ENCODE measurements around the gene ATP11A.
A peak's percentile ranks its signal among the peaks of the same experiment; 100 is the strongest.
"Not testable (repeated sequence)": the region's sequence is repeated elsewhere in the genome, so short reads cannot be mapped to it uniquely, and the experiment has no call there.

Gene ATP11A

DNA sequence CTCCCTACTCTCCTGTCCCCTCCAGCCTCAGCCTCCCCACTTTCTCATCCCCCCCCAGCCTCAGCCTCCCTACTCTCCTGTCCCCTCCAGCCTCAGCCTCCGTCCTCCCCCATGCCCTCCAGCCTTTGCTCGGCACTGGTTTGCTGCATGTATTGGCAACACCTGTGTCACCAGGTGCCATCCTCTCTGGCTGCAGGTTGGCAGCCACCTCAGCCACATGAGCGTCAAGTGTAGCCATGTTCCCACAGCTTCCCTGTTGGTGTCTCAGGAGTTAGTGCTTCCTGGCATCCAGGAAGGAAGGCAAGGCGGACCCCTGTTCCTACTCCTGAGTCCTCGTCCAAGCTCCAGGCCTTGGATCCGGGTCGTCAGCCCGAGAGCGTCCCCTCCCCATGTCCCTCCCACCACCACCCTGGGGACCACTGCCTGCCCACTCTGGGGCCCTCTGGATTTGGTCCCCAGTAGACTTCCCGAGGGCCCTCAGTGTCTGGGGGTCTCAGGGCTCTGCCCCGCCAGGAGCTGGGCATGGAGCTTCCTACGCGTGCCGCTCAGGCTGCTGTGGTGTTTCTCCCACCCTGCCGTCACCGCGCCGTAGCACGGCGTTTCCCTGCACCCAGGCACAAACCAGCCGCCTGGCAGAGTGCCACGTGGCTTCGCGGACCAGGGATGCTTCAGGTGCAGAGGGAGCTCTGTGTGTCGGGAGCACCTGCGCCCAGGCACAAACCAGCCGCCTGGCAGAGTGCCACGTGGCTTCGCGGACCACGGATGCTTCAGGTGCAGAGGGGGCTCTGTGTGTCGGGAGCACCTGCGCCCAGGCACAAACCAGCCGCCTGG is 150.8 kb downstream of the ATP11A start:
- TF ChIP-seq, protein P1, sequence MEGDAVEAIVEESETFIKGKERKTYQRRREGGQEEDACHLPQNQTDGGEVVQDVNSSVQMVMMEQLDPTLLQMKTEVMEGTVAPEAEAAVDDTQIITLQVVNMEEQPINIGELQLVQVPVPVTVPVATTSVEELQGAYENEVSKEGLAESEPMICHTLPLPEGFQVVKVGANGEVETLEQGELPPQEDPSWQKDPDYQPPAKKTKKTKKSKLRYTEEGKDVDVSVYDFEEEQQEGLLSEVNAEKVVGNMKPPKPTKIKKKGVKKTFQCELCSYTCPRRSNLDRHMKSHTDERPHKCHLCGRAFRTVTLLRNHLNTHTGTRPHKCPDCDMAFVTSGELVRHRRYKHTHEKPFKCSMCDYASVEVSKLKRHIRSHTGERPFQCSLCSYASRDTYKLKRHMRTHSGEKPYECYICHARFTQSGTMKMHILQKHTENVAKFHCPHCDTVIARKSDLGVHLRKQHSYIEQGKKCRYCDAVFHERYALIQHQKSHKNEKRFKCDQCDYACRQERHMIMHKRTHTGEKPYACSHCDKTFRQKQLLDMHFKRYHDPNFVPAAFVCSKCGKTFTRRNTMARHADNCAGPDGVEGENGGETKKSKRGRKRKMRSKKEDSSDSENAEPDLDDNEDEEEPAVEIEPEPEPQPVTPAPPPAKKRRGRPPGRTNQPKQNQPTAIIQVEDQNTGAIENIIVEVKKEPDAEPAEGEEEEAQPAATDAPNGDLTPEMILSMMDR (IDR thresholded peaks at IDR 0.05; ENCODE audit: low read length, missing control alignments) = no peak
- H3K4me3 ChIP-seq (replicated peaks; ENCODE audit: low read depth, low read length) = no peak overlapping the region
- no peak for DNase-seq (ENCODE audit: low read depth)

DNA sequence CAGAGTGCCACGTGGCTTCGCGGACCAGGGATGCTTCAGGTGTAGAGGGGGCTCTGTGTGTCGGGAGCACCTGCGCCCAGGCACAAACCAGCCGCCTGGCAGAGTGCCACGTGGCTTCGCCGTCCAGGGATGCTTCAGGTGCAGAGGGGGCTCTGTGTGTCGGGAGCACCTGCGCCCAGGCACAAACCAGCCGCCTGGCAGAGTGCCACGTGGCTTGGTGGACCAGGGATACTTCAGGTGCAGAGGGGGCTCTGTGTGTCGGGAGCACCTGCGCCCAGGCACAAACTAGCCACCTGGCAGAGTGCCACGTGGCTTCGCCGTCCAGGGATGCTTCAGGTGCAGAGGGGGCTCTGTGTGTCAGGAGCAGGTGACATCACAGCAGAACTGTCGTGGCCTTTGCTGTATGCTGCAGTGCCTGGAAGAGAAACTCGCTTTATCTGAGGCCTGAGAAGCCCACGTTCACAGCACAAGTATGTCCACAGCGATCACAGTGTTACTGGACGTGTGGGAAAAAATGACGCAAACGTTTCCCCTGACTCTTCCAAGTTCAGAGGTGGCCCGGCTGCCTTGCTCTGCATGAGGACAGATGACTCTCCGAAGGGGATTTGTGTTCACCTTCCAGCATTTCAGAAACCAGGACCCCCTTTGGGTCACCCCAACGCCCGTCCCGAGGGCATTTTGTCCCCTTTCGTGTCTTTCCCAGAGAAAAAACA is 151.6 kb downstream of the ATP11A start:
- not testable (repeated sequence) for H3K4me3 ChIP-seq (replicated peaks; ENCODE audit: low read depth, low read length); DNase-seq (ENCODE audit: low read depth)

DNA sequence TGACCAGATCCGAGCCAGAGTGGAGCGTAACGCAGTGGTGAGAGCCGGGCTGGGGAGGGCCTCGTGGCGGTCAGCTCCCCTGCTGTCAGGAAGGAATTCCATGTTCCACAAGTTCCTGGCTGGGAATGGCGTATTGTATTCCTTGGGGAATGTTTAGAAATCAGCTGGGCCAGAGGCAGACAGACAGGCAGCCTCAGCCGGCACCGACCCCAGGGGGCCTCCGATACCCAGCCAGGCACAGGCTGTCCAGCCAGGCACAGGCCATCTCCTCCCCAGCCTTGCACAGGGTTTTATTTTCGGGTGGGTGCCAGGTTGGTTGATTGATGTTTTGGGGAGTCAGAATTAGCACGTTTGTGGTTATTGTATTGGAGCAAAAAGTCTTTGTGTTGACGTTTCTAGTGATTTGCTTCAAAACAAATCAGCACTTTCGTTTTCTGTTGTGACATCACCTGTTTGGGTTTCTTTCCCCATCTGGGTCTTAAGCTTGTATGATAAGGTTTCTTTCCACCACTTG is 152.6 kb downstream of the ATP11A start:
- DNase-seq (ENCODE audit: low read depth) = peak; percentile 43
- H3K4me3 ChIP-seq (replicated peaks; ENCODE audit: low read depth, low read length) = no peak overlapping the region
- TF ChIP-seq, protein P1 (IDR thresholded peaks at IDR 0.05; ENCODE audit: low read length, missing control alignments) = no peak

DNA sequence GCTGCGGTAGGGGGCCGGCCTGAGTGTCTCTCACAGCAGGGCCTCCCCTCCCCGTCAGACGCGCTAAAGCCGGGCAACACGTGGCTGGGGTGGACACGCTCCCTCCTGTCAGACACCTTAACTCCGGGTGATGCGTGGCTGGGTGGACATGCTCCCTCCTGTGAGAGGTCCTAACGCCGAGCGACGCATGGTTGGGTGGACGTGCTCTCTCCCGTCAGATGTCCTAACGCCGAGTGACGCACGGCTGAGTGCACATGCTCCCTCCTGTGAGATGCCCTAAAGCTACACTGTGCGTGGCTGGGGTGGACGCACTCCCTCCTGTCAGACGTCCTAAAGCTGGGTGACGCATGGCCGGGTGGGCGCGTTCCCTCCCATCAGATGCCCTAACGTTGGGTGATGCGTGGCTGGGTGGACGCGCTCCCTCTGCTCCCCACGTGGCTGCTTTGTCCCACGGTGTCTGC is 153.1 kb downstream of the ATP11A start:
- no peak for DNase-seq (ENCODE audit: low read depth)
- TF ChIP-seq, protein P1 (IDR thresholded peaks at IDR 0.05; ENCODE audit: low read length, missing control alignments) = no peak
- no peak overlapping the region for H3K4me3 ChIP-seq (replicated peaks; ENCODE audit: low read depth, low read length)

DNA sequence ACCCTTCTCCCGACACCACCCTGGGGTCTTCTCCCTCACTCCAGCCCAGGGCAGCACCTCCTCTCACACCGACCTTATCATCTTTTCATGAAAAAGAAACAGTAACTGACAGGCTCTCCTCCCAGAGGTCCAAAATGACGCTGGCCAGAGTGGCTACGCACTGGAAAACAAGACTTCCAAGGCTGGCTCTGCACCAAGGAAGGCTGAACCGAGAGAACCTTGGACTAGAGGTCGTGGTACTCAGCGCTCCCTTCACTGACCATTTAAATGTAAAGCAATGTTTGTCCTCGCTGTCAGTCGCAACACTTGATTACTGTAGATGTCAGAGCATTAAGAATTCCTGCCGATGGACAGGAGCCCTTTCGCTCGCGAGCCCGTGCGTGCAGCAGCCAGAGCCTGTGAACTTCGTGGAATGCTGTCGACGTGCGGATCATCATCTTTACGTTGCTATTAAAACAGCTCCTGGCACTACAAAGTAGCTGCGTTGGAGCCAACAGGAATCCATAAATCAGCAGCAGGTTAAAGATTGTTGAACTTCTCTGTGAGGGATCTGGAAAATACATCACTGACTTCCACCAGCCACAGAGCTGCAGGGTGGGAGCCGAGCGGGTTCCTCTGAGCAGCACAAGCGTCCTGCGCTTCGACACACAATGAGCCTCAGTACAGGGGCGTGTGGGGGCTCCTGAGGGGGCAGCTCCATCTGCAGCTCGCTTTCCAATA is 153.7 kb downstream of the ATP11A start:
- H3K4me3 ChIP-seq (replicated peaks; ENCODE audit: low read depth, low read length) = no peak overlapping the region
- no peak for DNase-seq (ENCODE audit: low read depth)
- TF ChIP-seq, protein P1 (IDR thresholded peaks at IDR 0.05; ENCODE audit: low read length, missing control alignments) = no peak

DNA sequence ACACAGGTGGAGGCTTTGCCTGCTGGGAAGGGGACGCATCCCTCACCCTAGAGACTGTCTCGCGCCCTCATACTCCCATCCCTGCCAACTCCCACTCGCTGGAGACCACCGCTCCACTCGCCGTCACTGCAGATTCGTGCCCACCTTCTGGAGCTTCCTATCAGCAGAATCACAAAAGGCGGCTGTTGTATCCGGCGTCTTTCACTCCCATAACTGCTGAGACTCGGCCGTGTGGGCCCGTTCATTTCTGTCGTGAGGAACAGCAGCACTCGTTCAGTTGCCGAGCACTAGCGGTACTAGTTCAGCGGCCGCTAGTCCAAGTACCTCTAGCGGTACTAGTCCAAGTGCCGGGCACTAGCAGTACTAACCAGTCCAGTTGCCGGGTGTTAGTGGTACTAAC is 154.6 kb downstream of the ATP11A start:
- H3K4me3 ChIP-seq (replicated peaks; ENCODE audit: low read depth, low read length) = no peak overlapping the region
- TF ChIP-seq, protein P1 (IDR thresholded peaks at IDR 0.05; ENCODE audit: low read length, missing control alignments) = no peak
- no peak for DNase-seq (ENCODE audit: low read depth)

DNA sequence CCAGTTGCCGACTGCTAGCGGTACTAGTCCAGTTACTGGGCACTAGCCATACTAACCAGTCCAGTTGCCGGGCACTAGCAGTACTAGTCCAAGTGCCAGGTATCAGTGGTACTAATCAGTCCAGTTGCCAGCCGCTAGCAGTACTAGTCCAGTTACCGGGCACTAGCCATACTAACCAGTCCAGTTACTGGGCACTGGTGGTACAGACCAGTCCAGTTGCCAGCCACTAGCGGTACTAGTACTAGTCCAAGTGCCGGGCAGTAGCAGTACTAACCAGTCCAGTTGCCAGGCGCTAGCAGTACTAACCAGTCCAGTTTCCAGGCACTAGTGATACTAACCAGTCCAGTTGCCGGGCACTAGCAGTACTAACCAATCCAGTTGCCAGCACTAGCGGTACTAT is 155.0 kb downstream of the ATP11A start:
- no peak overlapping the region for H3K4me3 ChIP-seq (replicated peaks; ENCODE audit: low read depth, low read length)
- TF ChIP-seq, protein P1 (IDR thresholded peaks at IDR 0.05; ENCODE audit: low read length, missing control alignments) = no peak
- DNase-seq (ENCODE audit: low read depth) = no peak

Measured in fibroblast of pulmonary artery (primary cell).